ENCODE data around the gene CMC2. TPM values are rescaled to one million over a fixed set of nuclear protein-coding genes. Genes with fewer than 3 reads are reported as not detected.

CMC2 gene
- total RNA-seq, 1 donor = 56.9 TPM

- DNase-seq (ENCODE audit: low read depth) = peak; percentile 55
- TF ChIP-seq CTCF (IDR thresholded peaks at IDR 0.05; ENCODE audit: insufficient read depth, low read length) = peak; percentile 53
- H3K4me3 ChIP-seq (ENCODE audit: low read depth, low read length) = no peak overlapping the region
These were observed 57.7 kb downstream of the CMC2 start for GRCh38 chr16:80948886-80949493.

DNA sequence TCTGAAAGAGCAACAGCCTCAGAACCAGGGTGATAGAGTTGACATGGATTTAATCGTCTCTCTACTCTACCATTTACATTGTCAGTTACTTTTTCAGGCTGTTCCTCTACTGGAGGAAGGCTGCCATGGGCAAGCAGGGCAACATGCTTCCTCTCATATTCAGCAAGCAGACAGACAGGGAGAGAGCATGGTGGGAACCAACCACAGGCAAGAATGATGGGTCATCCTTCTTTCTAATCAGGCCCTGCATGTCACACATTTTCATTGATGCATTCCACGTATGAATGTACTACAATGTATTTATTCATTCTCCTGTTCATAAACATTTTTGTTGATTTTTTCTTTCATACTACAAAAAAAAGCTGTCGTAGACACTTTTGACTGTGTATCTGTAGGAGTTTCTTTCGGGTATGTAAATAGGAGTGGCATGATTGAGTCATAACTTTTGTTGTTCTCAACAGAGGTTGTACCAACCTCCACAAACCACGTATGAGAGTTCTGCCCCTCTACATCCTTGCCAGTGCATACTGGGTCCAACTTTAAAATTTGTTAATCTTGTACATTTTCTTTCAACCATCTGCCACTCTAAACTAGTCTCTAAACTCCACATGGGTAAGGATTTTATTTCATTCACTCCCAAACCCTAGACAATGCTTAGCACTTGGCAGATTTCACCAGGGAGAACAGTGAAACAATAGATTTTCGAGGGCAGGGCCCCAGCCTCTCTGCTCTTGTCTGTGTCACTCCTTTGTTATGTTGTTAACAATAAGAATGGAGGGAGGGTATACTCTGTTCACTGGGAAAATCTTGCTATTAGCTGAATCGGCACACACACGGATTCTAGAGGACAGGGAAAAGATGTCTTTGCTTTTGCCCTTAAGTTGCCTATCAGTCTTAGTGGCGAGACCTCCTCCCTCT is 58.7 kb downstream of the CMC2 start:
- no peak for TF ChIP-seq CTCF (IDR thresholded peaks at IDR 0.05; ENCODE audit: insufficient read depth, low read length)
- DNase-seq (ENCODE audit: low read depth) = peak; percentile 61
- H3K4me3 ChIP-seq (ENCODE audit: low read depth, low read length) = no peak overlapping the region

DNA sequence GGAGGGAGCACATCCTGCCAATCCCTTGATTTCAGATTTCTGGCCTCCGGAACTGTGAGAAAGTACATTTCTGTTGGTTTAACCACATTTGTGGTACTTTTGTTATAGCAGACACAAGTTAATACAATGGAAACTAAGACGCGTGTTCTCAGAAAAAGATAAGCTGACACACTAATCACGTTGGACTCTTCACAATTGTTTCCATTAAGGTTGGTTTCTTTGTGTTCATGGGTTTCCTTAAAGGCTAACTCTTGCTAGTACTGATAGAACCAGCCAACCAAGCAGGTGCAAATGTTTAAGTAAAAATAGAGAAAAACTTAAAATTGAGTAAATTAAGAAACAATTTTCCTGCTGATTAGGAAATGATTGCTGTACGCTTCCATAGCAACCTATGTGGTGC is 59.4 kb downstream of the CMC2 start:
- no peak for DNase-seq (ENCODE audit: low read depth)
- no peak for TF ChIP-seq CTCF (IDR thresholded peaks at IDR 0.05; ENCODE audit: insufficient read depth, low read length)
- no peak overlapping the region for H3K4me3 ChIP-seq (ENCODE audit: low read depth, low read length)

GRCh38 chr16:80946481-80946880 is 60.2 kb downstream of the CMC2 start:
- no peak for TF ChIP-seq CTCF (IDR thresholded peaks at IDR 0.05; ENCODE audit: insufficient read depth, low read length)
- no peak overlapping the region for H3K4me3 ChIP-seq (ENCODE audit: low read depth, low read length)
- no peak for DNase-seq (ENCODE audit: low read depth)

GRCh38 chr16:80940069-80940856 is 66.4 kb downstream of the CMC2 start:
- no peak overlapping the region for H3K4me3 ChIP-seq (ENCODE audit: low read depth, low read length)
- DNase-seq (ENCODE audit: low read depth) = no peak
- no peak for TF ChIP-seq CTCF (IDR thresholded peaks at IDR 0.05; ENCODE audit: insufficient read depth, low read length)

- no peak overlapping the region for H3K4me3 ChIP-seq (ENCODE audit: low read depth, low read length)
- DNase-seq (ENCODE audit: low read depth) = no peak
- no peak for TF ChIP-seq CTCF (IDR thresholded peaks at IDR 0.05; ENCODE audit: insufficient read depth, low read length)
These were observed 67.8 kb downstream of the CMC2 start for GRCh38 chr16:80938879-80939260.
